Glutamatergic neuron (in vitro differentiated cells): Measurements from ENCODE around the gene KRT77. TPM values are rescaled to one million over a fixed set of nuclear protein-coding genes. Genes with fewer than 3 reads are reported as not detected.

Experiments
- DNase-seq: peaks from one replicate; pipeline ENCODE4 v3.0.0; 2022
- H3K27ac Mint-ChIP-seq: one replicate; pipeline ENCODE4 v1.8.0; 2020; ENCODE audit warnings: mild to moderate bottlenecking, mixed read lengths, inconsistent platforms; ENCODE audit not compliant: unreplicated experiment
- H3K27me3 Mint-ChIP-seq: one replicate; pipeline ENCODE4 v1.8.0; 2020; ENCODE audit warnings: mild to moderate bottlenecking, moderate library complexity, mixed read lengths, inconsistent platforms; ENCODE audit not compliant: unreplicated experiment
- H3K36me3 Mint-ChIP-seq: one replicate; pipeline ENCODE4 v1.8.0; 2020; ENCODE audit warnings: mild to moderate bottlenecking, mixed read lengths, inconsistent platforms; ENCODE audit not compliant: unreplicated experiment
- H3K4me1 Mint-ChIP-seq: one replicate; pipeline ENCODE4 v1.8.0; 2020; ENCODE audit warnings: mild to moderate bottlenecking, low read depth, mixed read lengths, inconsistent platforms; ENCODE audit not compliant: unreplicated experiment
- H3K4me3 Mint-ChIP-seq: one replicate; pipeline ENCODE4 v1.8.0; 2020; ENCODE audit warnings: mild to moderate bottlenecking, mixed read lengths, inconsistent platforms; ENCODE audit not compliant: unreplicated experiment
- H3K9me3 Mint-ChIP-seq: one replicate; pipeline ENCODE4 v1.8.0; 2020; ENCODE audit warnings: mild to moderate bottlenecking, moderate library complexity, mixed read lengths, inconsistent platforms; ENCODE audit not compliant: unreplicated experiment
- total RNA-seq: library from RNA; stranded (reverse); fragmentation: NEBNext Ultra II Directional; extraction: Animal tissue kit (Norgen Biotek cat#: 25700); gene quantifications from one replicate; pipeline ENCODE4 v1.2.1, GENCODE V29; 2021; ENCODE audit not compliant: unreplicated experiment
- TF ChIP-seq, protein P1 (sequence below): fragments of 200-600 bp; sonication (generic); IDR thresholded peaks from one replicate; pipeline ENCODE4 v1.5.0; 2021; ENCODE audit not compliant: partially characterized antibody, unreplicated experiment

KRT77 gene
- total RNA-seq, 1 donor from 2014 or later, result not detected

DNA sequence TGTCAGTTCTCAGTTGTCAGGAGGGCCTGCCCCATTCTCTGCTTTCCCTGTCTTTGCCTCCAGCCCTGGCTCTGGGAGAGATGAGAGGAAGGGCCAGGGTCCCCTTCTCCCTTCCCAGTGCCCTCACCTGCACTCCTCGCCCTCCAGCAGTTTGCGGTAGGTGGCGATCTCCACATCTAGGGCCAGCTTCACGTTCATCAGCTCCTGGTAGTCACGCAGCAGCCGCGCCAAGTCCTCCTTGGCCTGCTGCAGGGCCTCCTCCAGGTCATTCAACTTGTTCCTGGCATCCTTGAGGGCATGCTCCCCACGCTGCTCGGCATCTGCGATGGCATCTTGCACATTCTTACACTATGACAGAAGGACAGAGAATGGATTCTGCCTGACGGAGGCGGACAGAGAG lies 56.7 kb downstream of the KRT77 start:
- Mint-ChIP-seq H3K4me1 (no peaks in the 10 kb centered on the region), H3K4me3 (no peak overlapping the region), H3K9me3 (peaks cover 7% of the 10 kb centered on the region), H3K36me3 (no peaks in the 10 kb centered on the region), H3K27ac (no peak overlapping the region), H3K27me3 (no peaks in the 10 kb centered on the region)
- DNase-seq, result no peak
- TF ChIP-seq, protein P1, sequence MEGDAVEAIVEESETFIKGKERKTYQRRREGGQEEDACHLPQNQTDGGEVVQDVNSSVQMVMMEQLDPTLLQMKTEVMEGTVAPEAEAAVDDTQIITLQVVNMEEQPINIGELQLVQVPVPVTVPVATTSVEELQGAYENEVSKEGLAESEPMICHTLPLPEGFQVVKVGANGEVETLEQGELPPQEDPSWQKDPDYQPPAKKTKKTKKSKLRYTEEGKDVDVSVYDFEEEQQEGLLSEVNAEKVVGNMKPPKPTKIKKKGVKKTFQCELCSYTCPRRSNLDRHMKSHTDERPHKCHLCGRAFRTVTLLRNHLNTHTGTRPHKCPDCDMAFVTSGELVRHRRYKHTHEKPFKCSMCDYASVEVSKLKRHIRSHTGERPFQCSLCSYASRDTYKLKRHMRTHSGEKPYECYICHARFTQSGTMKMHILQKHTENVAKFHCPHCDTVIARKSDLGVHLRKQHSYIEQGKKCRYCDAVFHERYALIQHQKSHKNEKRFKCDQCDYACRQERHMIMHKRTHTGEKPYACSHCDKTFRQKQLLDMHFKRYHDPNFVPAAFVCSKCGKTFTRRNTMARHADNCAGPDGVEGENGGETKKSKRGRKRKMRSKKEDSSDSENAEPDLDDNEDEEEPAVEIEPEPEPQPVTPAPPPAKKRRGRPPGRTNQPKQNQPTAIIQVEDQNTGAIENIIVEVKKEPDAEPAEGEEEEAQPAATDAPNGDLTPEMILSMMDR, result no peak

DNA sequence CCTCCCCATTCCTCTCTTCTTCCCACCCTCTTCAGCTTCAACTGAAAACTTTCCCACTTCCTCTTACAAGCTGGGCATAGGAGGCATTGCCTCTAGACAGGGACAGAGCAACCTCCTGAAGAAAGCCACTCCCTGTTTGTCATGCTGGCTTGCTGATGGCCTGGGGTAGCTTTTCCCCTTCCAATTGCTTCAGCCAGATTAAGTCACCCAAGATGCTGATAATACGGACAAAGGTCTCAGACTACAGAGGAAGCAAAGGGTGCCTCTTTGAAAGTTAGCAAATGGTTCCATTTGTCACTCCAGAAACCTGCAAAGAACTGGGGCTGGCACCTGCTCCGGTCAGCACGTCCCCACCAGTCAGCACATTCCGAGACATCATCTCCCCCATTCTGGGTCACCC lies 57.3 kb downstream of the KRT77 start:
- TF ChIP-seq, protein P1, result no peak
- no peaks in the 10 kb centered on the region for H3K4me1 Mint-ChIP-seq
- H3K9me3 Mint-ChIP-seq, result peaks cover 7% of the 10 kb centered on the region
- H3K27me3 Mint-ChIP-seq, result no peaks in the 10 kb centered on the region
- no peak overlapping the region for H3K4me3 Mint-ChIP-seq
- no peak overlapping the region for H3K27ac Mint-ChIP-seq
- no peaks in the 10 kb centered on the region for H3K36me3 Mint-ChIP-seq
- no peak for DNase-seq

DNA sequence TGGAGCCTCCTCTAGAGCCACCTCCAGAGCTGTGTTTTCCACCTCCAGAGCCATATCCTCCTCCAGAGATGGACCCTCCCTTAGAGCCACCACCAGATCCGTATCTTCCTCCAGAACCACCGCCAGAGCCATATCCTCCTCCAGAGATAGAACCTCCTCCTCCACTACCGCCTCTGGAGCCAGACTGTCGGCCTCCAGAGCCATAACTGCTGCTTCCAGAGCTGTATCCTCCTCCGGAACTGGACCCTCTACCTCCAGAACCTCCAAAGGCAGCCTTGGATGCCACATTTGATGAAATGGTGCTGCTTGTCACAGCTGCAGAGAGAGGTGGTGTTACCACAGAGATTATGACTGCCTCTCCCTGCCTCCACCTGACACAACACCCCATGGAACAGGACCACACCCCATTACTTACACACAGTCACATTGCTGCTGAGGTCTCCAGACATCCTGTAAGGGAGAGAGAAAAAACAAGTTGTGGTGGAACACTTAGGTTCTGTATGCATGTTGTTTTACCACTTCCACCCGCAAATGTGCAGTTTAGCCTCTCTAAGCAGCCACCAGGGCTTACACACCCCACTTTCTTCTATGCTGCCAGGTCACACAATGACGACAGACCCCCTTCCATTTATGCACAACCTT lies 58.1 kb downstream of the KRT77 start:
- H3K4me1 Mint-ChIP-seq, result no peaks in the 10 kb centered on the region
- no peaks in the 10 kb centered on the region for H3K27me3 Mint-ChIP-seq
- no peaks in the 10 kb centered on the region for H3K36me3 Mint-ChIP-seq
- no peak for DNase-seq
- H3K9me3 Mint-ChIP-seq, result peaks cover 7% of the 10 kb centered on the region
- no peak overlapping the region for H3K27ac Mint-ChIP-seq
- TF ChIP-seq, protein P1, result no peak
- H3K4me3 Mint-ChIP-seq, result no peak overlapping the region

DNA sequence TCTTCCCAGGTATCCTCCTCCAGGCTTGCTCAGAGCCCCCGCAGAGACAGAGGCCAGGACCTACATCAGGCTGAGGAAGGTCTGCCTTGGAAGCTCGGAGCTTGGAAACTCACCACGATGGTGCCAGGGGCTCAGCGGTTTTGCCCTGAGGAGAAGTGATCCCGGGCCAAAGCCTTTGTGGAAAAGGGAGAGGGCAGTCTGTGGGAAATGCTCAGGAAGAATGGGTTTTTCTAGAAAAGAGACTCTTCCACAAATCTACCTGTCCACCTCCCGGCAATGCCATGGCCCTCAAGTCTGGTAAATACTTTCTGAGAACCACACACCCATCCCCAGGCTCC lies 59.3 kb downstream of the KRT77 start:
- Mint-ChIP-seq H3K36me3 (no peaks in the 10 kb centered on the region), H3K27me3 (no peaks in the 10 kb centered on the region), H3K9me3 (peaks cover 7% of the 10 kb centered on the region), H3K4me1 (no peaks in the 10 kb centered on the region), H3K27ac (no peak overlapping the region), H3K4me3 (no peak overlapping the region)
- TF ChIP-seq, protein P1, result no peak
- DNase-seq, result no peak

DNA sequence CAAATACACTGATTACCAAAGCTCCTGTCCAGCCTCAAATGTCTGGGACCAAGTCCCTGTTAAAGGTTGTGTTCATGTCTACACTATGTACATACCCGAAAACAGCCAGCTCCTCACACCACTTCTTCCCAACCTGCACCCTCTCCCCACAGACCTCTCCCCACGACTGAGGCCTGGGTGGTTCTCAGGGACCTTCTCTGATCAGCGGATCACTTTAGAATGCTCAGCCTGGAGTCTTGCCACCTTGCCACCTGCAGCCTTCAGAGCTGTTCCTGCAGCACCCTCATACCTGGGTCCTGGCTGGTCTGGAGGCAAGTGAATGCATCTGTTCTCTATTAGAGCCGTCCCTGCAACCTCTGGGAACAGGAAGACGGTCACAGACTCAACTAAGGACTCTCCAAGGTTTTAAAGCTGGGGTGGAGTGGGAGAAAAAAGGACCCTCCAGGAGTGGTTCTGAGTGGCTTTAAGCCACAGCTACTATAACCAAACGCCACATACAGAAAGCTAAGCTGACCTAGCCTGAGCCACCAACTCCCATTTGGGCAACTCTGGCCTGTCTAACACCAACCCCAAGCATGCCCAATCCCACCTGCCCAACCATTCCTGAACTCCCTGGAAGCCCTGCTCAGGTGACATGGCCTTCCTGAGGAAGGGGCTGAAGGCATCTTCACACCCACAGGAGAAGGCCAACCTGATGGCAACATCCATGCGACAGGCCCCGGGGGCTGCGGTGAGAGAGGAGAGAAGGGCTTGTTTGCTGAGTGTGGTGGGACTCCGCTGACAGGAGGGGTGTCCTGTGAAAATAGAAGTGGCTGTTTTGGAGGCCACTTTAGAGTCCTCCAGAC lies 59.9 kb downstream of the KRT77 start:
- Mint-ChIP-seq H3K4me3 (no peak overlapping the region), H3K36me3 (no peaks in the 10 kb centered on the region), H3K9me3 (peaks cover 7% of the 10 kb centered on the region), H3K27ac (no peak overlapping the region), H3K4me1 (no peaks in the 10 kb centered on the region), H3K27me3 (no peaks in the 10 kb centered on the region)
- TF ChIP-seq, protein P1, result no peak
- no peak for DNase-seq
